ENCODE data around the gene ZNF765.

ZNF765 gene

GRCh38 chr19:53463263-53463662, 68.3 kb downstream of the ZNF765 start:
- no peak overlapping the region for H3K4me3 ChIP-seq (replicated peaks; ENCODE audit: insufficient read depth, low read length)
- H3K27ac ChIP-seq (replicated peaks): no peak overlapping the region
- H3K27me3 ChIP-seq (ENCODE audit: insufficient read depth, poor library complexity, severe bottlenecking): no peaks in the 10 kb centered on the region
- DNase-seq (ENCODE audit: low read depth in 1 of 2, low spot score in 1 of 2): no peak
- no peak for TF ChIP-seq SPI1 (IDR thresholded peaks at IDR 0.05; ENCODE audit: borderline replicate concordance, low read depth)
- no peak for TF ChIP-seq CTCF (IDR thresholded peaks at IDR 0.05; ENCODE audit: insufficient read depth, low read length)
- TF ChIP-seq POLR2AphosphoS5 (IDR thresholded peaks at IDR 0.05; ENCODE audit: low read depth): no peak
- TF ChIP-seq REST (IDR thresholded peaks at IDR 0.05; ENCODE audit: insufficient replicate concordance, low read depth): no peak
- TF ChIP-seq GABPA (IDR thresholded peaks at IDR 0.05; ENCODE audit: low read depth): no peak

- no peak for DNase-seq (ENCODE audit: low read depth in 1 of 2, low spot score in 1 of 2)
Measured at GRCh38 chr19:53466726-53467484, 72.0 kb downstream of the ZNF765 start.

More at GRCh38 chr19:53466726-53467484, 72.0 kb downstream of the ZNF765 start:
- H3K27me3 ChIP-seq (ENCODE audit: insufficient read depth, poor library complexity, severe bottlenecking): no peaks in the 10 kb centered on the region
- H3K4me3 ChIP-seq (replicated peaks; ENCODE audit: insufficient read depth, low read length): peak overlapping the region; percentile 56
- H3K27ac ChIP-seq (replicated peaks): no peak overlapping the region
- TF ChIP-seq CTCF (IDR thresholded peaks at IDR 0.05; ENCODE audit: insufficient read depth, low read length) (no peak), REST (IDR thresholded peaks at IDR 0.05; ENCODE audit: insufficient replicate concordance, low read depth) (no peak), GABPA (IDR thresholded peaks at IDR 0.05; ENCODE audit: low read depth) (no peak), POLR2AphosphoS5 (IDR thresholded peaks at IDR 0.05; ENCODE audit: low read depth) (no peak)
